Adrenal gland (tissue), 12 donors: Measurements from ENCODE around the gene PAFAH1B2. TPM values are rescaled to one million over a fixed set of nuclear protein-coding genes. Genes with fewer than 3 reads are reported as not detected.

ENCODE experiments used
- DNase-seq, 7 donors: peaks; one replicate each; pipeline ENCODE4 v3.0.0-alpha.2; 2019 to 2020
- H3K27ac ChIP-seq, 5 donors: fragments of 200-600 bp; sonication (generic) in 4 of 5; 1 replicate in 3 of 5; 2 replicates in 2 of 5; pipeline versions ENCODE4 v1.5.1 to v1.8.0; 2016 to 2020; ENCODE audit warnings: mild to moderate bottlenecking in 1 of 5
- H3K27me3 ChIP-seq: fragments of 200-600 bp; 2 replicates; pipeline ENCODE4 v1.8.0; 2021
- H3K36me3 ChIP-seq, 2 donors: fragments of 200-600 bp; replicated peaks in 1 of 2; 1 replicate in 1 of 2; 2 replicates in 1 of 2; pipeline versions ENCODE4 v1.5.1 to v1.8.0; 2018 to 2022
- H3K4me1 ChIP-seq, 2 donors: fragments of 200-600 bp; replicated peaks in 1 of 2; 1 replicate in 1 of 2; 2 replicates in 1 of 2; pipeline versions ENCODE4 v1.5.1 to v1.8.0; 2018 to 2021
- H3K4me3 ChIP-seq, 4 donors: fragments of 200-600 bp; sonication (generic) in 3 of 4; one replicate each; pipeline ENCODE4 v1.5.1; 2016 to 2018
- H3K9me3 ChIP-seq, 3 donors: fragments of 200-600 bp; sonication (generic) in 1 of 3; replicated peaks in 1 of 3; 1 replicate in 2 of 3; 2 replicates in 1 of 3; pipeline versions ENCODE4 v1.5.1 to v1.8.0; 2016 to 2021
- POLR2A ChIP-seq, 2 donors: fragments of 450-650 bp; IDR thresholded peaks; one replicate each; pipeline ENCODE4 v1.6.1; 2017; ENCODE audit warnings: antibody characterized with exemption in 2 of 2, mild to moderate bottlenecking in 2 of 2, moderate library complexity in 1 of 2
- WGBS, 4 donors: extraction: QIAGEN DNeasy Blood & Tissue Kit in 2 of 4; methylation state at CpG; one replicate each; pipeline versions ENCODE4 v1.1.5 to v1.1.7; 2013 to 2017; 5-methylcytosine and 5-hydroxymethylcytosine counted together
- intact Hi-C, 2 donors: fragments of 100-400 bp; cut with DNase I; formaldehyde crosslinking; loops; one replicate each; pipeline versions ENCODE4 v1.14.1 to v1.15.0; 2022 to 2023
- polyA plus RNA-seq, 3 donors: library from polyadenylated mRNA; stranded (reverse); fragments of 200-250 nt in 2 of 3; fragments of 350-450 nt in 1 of 3; fragmentation: Illumina TruSeq in 1 of 3; extraction: RNeasy Lipid Tissue Mini Kit (QIAGEN cat#74804) in 1 of 3; gene quantifications; one replicate each; pipeline ENCODE4 v1.2.3, GENCODE V29; 2013 to 2014
- total RNA-seq, 9 donors: library from RNA; depleted of rRNA in 4 of 9; stranded (reverse); fragments of >200 nt in 4 of 9; fragments of 120-200 nt in 1 of 9; fragmentation: NEBNext Ultra II Directional in 1 of 9; extraction: Animal tissue kit (Norgen Biotek cat#: 25700) in 1 of 9; gene quantifications; one replicate each; pipeline versions ENCODE4 v1.1.0 to v1.2.4, GENCODE V29; 2013 to 2023
- TF ChIP-seq, protein P1 (sequence below), 6 experiments: fragments of 450-650 bp in 4 of 6; fragments of 200-600 bp in 2 of 6; sonication (generic) in 1 of 6; IDR thresholded peaks; 1 replicate in 5 of 6; 2 replicates in 1 of 6; pipeline versions ENCODE4 v1.5.1 to v1.8.0; 2016 to 2021; ENCODE audit warnings: antibody characterized with exemption in 6 of 6, mild to moderate bottlenecking in 2 of 6, moderate library complexity in 1 of 6
- donor health status: healthy with polysubstance abuse.
- donor health status: Bipolar disorder and iron deficiency.
- donor health status: DM: yes; HTN: yes; CAD: no.
- donor health status: DM: no; HTN: no; CAD: no.
- donor health status: DM: no; HTN: no; CAD: no.
- donor health status: DM: yes; HTN: yes; CAD: no.

The PAFAH1B2 gene
- total and polyA plus RNA-seq, 12 donors, result 19.6 to 144 (median 94.4) TPM

DNA sequence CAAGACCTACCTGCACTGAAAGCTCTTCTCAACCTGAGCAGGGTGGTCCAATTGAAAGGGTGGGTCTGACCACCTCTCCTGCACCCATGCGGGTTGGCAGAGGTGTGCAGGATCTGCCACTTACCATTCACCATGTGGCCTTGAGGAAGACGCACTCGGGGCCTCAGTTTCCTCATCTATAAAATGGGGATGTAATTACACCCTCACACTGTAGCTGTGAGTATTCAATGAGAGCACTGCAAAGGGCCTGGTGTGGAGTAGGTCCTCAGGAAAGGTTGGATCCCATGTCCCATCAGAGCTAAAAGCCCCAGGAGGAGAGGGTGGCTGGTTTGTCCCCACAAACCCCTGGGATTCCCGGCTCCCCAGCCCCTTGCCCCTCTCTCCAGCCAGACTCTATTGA lies 54.5 kb downstream of the PAFAH1B2 start:
- TF ChIP-seq, protein P1, sequence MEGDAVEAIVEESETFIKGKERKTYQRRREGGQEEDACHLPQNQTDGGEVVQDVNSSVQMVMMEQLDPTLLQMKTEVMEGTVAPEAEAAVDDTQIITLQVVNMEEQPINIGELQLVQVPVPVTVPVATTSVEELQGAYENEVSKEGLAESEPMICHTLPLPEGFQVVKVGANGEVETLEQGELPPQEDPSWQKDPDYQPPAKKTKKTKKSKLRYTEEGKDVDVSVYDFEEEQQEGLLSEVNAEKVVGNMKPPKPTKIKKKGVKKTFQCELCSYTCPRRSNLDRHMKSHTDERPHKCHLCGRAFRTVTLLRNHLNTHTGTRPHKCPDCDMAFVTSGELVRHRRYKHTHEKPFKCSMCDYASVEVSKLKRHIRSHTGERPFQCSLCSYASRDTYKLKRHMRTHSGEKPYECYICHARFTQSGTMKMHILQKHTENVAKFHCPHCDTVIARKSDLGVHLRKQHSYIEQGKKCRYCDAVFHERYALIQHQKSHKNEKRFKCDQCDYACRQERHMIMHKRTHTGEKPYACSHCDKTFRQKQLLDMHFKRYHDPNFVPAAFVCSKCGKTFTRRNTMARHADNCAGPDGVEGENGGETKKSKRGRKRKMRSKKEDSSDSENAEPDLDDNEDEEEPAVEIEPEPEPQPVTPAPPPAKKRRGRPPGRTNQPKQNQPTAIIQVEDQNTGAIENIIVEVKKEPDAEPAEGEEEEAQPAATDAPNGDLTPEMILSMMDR (IDR thresholded peaks at IDR 0.05), result no peak
- TF ChIP-seq POLR2A (IDR thresholded peaks at IDR 0.05), result no peak
- peak overlapping the region in 4 of 5 donors; percentile 43 to 92 (median 74) for H3K27ac ChIP-seq
- peaks cover 0 to 34% of the 10 kb centered on the region in 2 donors for H3K36me3 ChIP-seq
- H3K9me3 ChIP-seq, result no peaks in the 10 kb centered on the region
- no peaks in the 10 kb centered on the region for H3K27me3 ChIP-seq
- peak overlapping the region in 1 of 4 donors; percentile 1 for H3K4me3 ChIP-seq
- WGBS, 4 donors, result 63 to 81% (median 75%) methylated on average over 3 to 4 of the region's 4 CpGs
- intact Hi-C loops, result no loop called here
- peaks cover 0 to 3% of the 10 kb centered on the region in 2 donors for H3K4me1 ChIP-seq
- no peak for DNase-seq

DNA sequence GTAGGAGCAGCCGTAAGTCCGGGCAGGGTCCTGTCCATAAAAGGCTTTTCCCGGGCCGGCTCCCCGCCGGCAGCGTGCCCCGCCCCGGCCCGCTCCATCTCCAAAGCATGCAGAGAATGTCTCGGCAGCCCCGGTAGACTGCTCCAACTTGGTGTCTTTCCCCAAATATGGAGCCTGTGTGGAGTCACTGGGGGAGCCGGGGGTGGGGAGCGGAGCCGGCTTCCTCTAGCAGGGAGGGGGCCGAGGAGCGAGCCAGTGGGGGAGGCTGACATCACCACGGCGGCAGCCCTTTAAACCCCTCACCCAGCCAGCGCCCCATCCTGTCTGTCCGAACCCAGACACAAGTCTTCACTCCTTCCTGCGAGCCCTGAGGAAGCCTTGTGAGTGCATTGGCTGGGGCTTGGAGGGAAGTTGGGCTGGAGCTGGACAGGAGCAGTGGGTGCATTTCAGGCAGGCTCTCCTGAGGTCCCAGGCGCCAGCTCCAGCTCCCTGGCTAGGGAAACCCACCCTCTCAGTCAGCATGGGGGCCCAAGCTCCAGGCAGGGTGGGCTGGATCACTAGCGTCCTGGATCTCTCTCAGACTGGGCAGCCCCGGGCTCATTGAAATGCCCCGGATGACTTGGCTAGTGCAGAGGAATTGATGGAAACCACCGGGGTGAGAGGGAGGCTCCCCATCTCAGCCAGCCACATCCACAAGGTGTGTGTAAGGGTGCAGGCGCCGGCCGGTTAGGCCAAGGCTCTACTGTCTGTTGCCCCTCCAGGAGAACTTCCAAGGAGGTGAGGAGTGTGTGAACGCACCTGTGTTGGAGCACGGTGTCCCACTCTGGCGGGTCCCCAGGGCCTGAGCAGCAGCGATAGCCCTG lies 55.2 kb downstream of the PAFAH1B2 start, which contains the start of gene TAGLN:
TAGLN (plus strand) TSS at position 318 of the 863 bp plus-strand sequence. CDS start 3,644 bp downstream, outside the sequence.
- DNase-seq, result peak in 5 of 7 donors; percentile 44 to 86 (median 61)
- Histone ChIP-seq H3K4me1 (peaks cover 4 to 9% of the 10 kb centered on the region in 2 donors), H3K9me3 (no peaks in the 10 kb centered on the region), H3K27me3 (no peaks in the 10 kb centered on the region), H3K27ac (peak within 1 kb of the TSS in 4 of 5 donors; percentile 48 to 92 (median 79)), H3K4me3 (peak within 1 kb of the TSS in 1 of 4 donors; percentile 47), H3K36me3 (peaks cover 0 to 40% of the 10 kb centered on the region in 2 donors)
- 63 to 71% (median 69%) methylated on average over 7 to 34 of the region's 34 CpGs for WGBS, 4 donors
- TF ChIP-seq POLR2A (IDR thresholded peaks at IDR 0.05), result peak; percentile 22 to 47
- TF ChIP-seq, protein P1 (IDR thresholded peaks at IDR 0.05), result no peak
- intact Hi-C loops, result no loop called here

DNA sequence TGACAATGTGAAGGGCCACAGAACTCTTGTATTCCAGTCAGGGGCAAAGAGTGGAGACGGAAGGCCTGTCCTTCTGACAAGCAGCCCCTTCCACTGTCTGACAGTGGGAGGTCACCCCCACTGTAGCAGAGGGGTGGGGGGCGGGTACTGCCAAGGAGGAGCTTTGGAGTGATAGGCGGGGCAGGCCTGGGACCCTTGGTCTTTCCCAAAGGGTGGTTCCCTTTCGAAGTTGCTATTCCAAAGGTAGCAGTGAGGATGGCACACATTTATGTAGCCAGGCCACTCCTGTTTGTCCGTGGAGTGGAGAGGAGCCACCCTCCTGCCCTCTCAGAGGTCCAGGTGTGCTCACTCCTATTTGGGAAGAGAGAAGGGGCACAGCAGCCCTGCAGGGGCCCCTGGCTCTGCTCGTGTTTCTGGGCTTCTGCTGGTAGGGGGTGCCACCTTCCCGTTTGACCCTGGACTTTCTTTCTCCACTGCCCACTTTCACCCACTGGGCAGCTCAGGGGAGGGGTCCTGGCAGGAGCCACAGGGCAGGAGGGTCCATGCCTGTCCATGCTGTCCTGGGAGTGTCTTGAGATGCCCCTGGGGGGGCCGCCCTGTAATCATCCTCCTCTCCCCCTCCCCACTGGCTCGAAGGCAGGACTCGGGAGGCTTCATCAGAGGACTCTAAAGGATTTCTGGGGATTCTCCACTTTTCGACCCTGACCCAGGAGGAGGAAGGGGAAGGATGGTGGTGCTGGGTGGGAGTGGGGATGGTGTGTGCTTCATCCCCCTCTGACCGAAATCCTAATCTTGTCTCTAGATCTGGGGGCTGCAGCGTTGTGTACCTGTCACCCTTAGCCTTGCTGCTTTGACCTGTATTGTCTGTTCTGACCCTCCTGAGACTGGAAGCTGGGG lies 56.1 kb downstream of the PAFAH1B2 start:
- intact Hi-C loops, result no loop called here
- no peak for TF ChIP-seq POLR2A (IDR thresholded peaks at IDR 0.05)
- TF ChIP-seq, protein P1 (IDR thresholded peaks at IDR 0.05), result no peak
- Histone ChIP-seq H3K4me3 (peak overlapping the region in 1 of 4 donors; percentile 47), H3K27me3 (no peaks in the 10 kb centered on the region), H3K4me1 (peaks cover 12 to 18% of the 10 kb centered on the region in 2 donors), H3K36me3 (peaks cover 0 to 46% of the 10 kb centered on the region in 2 donors), H3K9me3 (no peaks in the 10 kb centered on the region), H3K27ac (peak overlapping the region in 4 of 5 donors; percentile 48 to 92 (median 77))
- DNase-seq, result no peak
- WGBS, 4 donors, result 49 to 59% (median 58%) methylated on average over 6 to 13 of the region's 13 CpGs
